Choroid plexus epithelial cell (primary cell): Measurements from ENCODE around the gene OTOF.

ENCODE experiments used
- DNase-seq: peaks from one replicate; pipeline ENCODE4 v3.0.0-alpha.2; 2010; ENCODE audit warnings: low read depth
- H3K4me3 ChIP-seq: 2 replicates; pipeline ENCODE4 v1.5.1; 2011; ENCODE audit warnings: low read depth, mild to moderate bottlenecking, control low read depth, low read length, moderate library complexity
- TF ChIP-seq, protein P1 (sequence below): conservative IDR thresholded peaks from 2 replicates; pipeline ENCODE4 v1.5.1; 2011; ENCODE audit warnings: low read depth, mild to moderate bottlenecking, control low read depth, inconsistent platforms, low read length, moderate library complexity

OTOF gene

GRCh38 chr2:26465981-26466471, 11.9 kb downstream of the OTOF start:
- DNase-seq = no peak
- TF ChIP-seq, protein P1, sequence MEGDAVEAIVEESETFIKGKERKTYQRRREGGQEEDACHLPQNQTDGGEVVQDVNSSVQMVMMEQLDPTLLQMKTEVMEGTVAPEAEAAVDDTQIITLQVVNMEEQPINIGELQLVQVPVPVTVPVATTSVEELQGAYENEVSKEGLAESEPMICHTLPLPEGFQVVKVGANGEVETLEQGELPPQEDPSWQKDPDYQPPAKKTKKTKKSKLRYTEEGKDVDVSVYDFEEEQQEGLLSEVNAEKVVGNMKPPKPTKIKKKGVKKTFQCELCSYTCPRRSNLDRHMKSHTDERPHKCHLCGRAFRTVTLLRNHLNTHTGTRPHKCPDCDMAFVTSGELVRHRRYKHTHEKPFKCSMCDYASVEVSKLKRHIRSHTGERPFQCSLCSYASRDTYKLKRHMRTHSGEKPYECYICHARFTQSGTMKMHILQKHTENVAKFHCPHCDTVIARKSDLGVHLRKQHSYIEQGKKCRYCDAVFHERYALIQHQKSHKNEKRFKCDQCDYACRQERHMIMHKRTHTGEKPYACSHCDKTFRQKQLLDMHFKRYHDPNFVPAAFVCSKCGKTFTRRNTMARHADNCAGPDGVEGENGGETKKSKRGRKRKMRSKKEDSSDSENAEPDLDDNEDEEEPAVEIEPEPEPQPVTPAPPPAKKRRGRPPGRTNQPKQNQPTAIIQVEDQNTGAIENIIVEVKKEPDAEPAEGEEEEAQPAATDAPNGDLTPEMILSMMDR = no peak

GRCh38 chr2:26465266-26465925, 12.5 kb downstream of the OTOF start:
- TF ChIP-seq, protein P1 = no peak
- no peak for DNase-seq
- H3K4me3 ChIP-seq = no peak overlapping the region

More at GRCh38 chr2:26465981-26466471, 11.9 kb downstream of the OTOF start:
- no peak overlapping the region for H3K4me3 ChIP-seq

- no peak overlapping the region for H3K4me3 ChIP-seq
- TF ChIP-seq, protein P1 = no peak
- DNase-seq = no peak
Observed at GRCh38 chr2:26464390-26465265, 13.3 kb downstream of the OTOF start.

- TF ChIP-seq, protein P1 = no peak
- peak; percentile 22 for DNase-seq
- no peak overlapping the region for H3K4me3 ChIP-seq
Observed at GRCh38 chr2:26463244-26464192, 14.4 kb downstream of the OTOF start.

DNA sequence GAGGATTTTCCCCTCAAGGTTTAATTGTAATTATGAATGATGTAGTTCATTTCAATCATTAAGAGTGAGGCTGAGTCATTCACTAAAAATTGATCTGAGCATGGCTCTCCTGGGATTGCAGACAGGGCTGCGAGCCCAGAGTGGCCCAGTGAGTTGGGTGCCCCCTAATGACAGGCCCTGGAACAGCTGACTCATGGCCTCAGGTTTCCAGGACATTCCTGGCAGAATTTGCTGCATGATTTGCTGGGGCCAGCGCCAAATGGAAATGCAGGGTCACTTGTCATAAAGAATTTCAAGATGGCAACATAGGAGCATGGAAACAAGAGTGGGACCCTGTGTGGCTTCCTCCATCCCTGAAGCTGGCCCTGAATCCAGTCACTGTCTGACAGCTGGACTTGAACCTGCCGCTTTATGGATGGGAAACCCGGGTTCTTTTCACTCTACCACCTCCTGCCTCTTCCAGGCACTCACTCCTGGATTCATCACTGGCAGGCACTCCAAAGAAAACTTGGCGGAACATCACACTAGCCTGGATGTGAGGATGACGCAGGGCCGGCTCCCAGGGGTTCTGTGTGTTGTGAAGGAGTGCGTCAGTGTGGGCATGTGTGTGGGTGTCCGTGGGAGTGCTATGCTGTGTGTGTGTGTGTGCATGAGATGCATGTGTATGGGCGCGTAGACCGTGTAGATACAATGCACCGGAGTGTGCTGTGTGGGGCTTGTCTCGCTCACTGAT, 15.2 kb downstream of the OTOF start:
- peak; percentile 77 for DNase-seq
- H3K4me3 ChIP-seq = no peak overlapping the region
- TF ChIP-seq, protein P1 = peak; percentile 81

GRCh38 chr2:26462100-26462499, 15.8 kb downstream of the OTOF start:
- no peak for DNase-seq
- TF ChIP-seq, protein P1 = no peak

More at GRCh38 chr2:26462100-26462499, 15.8 kb downstream of the OTOF start:
- H3K4me3 ChIP-seq = no peak overlapping the region
